GM19395 (cell line): Measurements from ENCODE around the gene L1CAM.
"Not testable (repeated sequence)": the region's sequence is repeated elsewhere in the genome, so short reads cannot be mapped to it uniquely, and the experiment has no call there.

ENCODE experiments used
- ATAC-seq: cut with Tn5 transposase; IDR thresholded peaks from one replicate; pipeline ENCODE4 v1.9.1; 2021; ENCODE audit warnings: mild to moderate bottlenecking, moderate library complexity; ENCODE audit not compliant: unreplicated experiment

Gene L1CAM

GRCh38 chrX:153830640-153831428 lies 55.1 kb downstream of the L1CAM start:
- ATAC-seq, result no peak

GRCh38 chrX:153829799-153830639 lies 56.0 kb downstream of the L1CAM start, which contains the start of gene PDZD4:
Gene PDZD4 (minus strand): TSS chrX:153830544. CDS start chrX:153830298, 246 bp downstream.
- ATAC-seq, result no peak

- no peak for ATAC-seq
These were observed 56.5 kb downstream of the L1CAM start for GRCh38 chrX:153829549-153829798.

- ATAC-seq, result no peak
These were observed 57.0 kb downstream of the L1CAM start for GRCh38 chrX:153828723-153829548.

- ATAC-seq, result no peak
These were observed 57.7 kb downstream of the L1CAM start for GRCh38 chrX:153828308-153828707.

- ATAC-seq, result no peak
These were observed 58.1 kb downstream of the L1CAM start for GRCh38 chrX:153827903-153828302.

- no peak for ATAC-seq
These were observed 59.0 kb downstream of the L1CAM start for GRCh38 chrX:153827016-153827415.

GRCh38 chrX:153825042-153825441 lies 60.9 kb downstream of the L1CAM start:
- no peak for ATAC-seq

- no peak for ATAC-seq
These were observed 61.6 kb downstream of the L1CAM start for GRCh38 chrX:153824348-153824747.

- no peak for ATAC-seq
These were observed 64.9 kb downstream of the L1CAM start for GRCh38 chrX:153821066-153821465.

GRCh38 chrX:153820601-153821000 lies 65.4 kb downstream of the L1CAM start:
- no peak for ATAC-seq

GRCh38 chrX:153819384-153820040 lies 66.5 kb downstream of the L1CAM start:
- no peak for ATAC-seq

- no peak for ATAC-seq
These were observed 67.2 kb downstream of the L1CAM start for GRCh38 chrX:153818571-153819383.

GRCh38 chrX:153818064-153818463 lies 67.9 kb downstream of the L1CAM start:
- not testable (repeated sequence) for ATAC-seq

- no peak for ATAC-seq
These were observed 68.9 kb downstream of the L1CAM start for GRCh38 chrX:153816831-153817690.

- ATAC-seq, result no peak
These were observed 71.2 kb downstream of the L1CAM start for GRCh38 chrX:153814591-153815315.

GRCh38 chrX:153813161-153813560 lies 72.8 kb downstream of the L1CAM start:
- ATAC-seq, result no peak

GRCh38 chrX:153812220-153812619 lies 73.8 kb downstream of the L1CAM start:
- ATAC-seq, result no peak
